HT1080 (cell line): ENCODE data around the gene ZEB1. TPM values are rescaled to one million over a fixed set of nuclear protein-coding genes. Genes with fewer than 3 reads are reported as not detected.

Source experiments
- DNase-seq: peaks from one replicate; pipeline ENCODE4 v3.0.0-alpha.2; 2015; ENCODE audit warnings: low read depth
- polyA plus RNA-seq, 2 experiments: library from polyadenylated mRNA; depleted of rRNA; stranded (reverse); fragments of >200 nt; gene quantifications; 2 replicates each; pipeline ENCODE4 v1.2.3, GENCODE V29; 2015
- total RNA-seq: library from RNA; depleted of rRNA; stranded (reverse); fragments of >200 nt; shearing (Covaris generic); gene quantifications from 2 replicates; pipeline ENCODE4 v1.2.3, GENCODE V29; 2014; rRNA removed

The ZEB1 gene
- 22.9 and 35.2 TPM in 2 replicates for total RNA-seq
- polyA plus RNA-seq (2015; cell fraction: cytosol; rRNA removed): 18.4 and 24.7 TPM in 2 replicates
- polyA plus RNA-seq (2015; cell fraction: nucleus; rRNA removed): 31.9 and 32.0 TPM in 2 replicates

- DNase-seq: peak; percentile 83
These were observed at the start of gene ZEB1 for GRCh38 chr10:31318854-31319601. ZEB1 (plus strand) TSS chr10:31319216; CDS start chr10:31319235, 19 bp downstream.

GRCh38 chr10:31270954-31271353, 48.1 kb upstream of the ZEB1 start:
- no peak for DNase-seq

GRCh38 chr10:31272841-31273240, 46.2 kb upstream of the ZEB1 start:
- no peak for DNase-seq

- DNase-seq: no peak
These were observed 45.2 kb upstream of the ZEB1 start for GRCh38 chr10:31273789-31274188.

- DNase-seq: no peak
These were observed 44.7 kb upstream of the ZEB1 start for GRCh38 chr10:31274310-31274709.

- no peak for DNase-seq
These were observed 40.6 kb upstream of the ZEB1 start for GRCh38 chr10:31278279-31278941.

GRCh38 chr10:31280972-31281371, 38.0 kb upstream of the ZEB1 start:
- no peak for DNase-seq

- DNase-seq: no peak
These were observed 31.0 kb upstream of the ZEB1 start for GRCh38 chr10:31288001-31288400.

- no peak for DNase-seq
These were observed 30.1 kb upstream of the ZEB1 start for GRCh38 chr10:31288962-31289361.

- DNase-seq: no peak
These were observed 28.6 kb upstream of the ZEB1 start for GRCh38 chr10:31290386-31290785.

- DNase-seq: no peak
These were observed 27.9 kb upstream of the ZEB1 start for GRCh38 chr10:31291123-31291522.

GRCh38 chr10:31294558-31294957, 24.5 kb upstream of the ZEB1 start:
- DNase-seq: no peak

- DNase-seq: no peak
These were observed 22.3 kb upstream of the ZEB1 start for GRCh38 chr10:31296754-31297153.

GRCh38 chr10:31299119-31299518, 19.9 kb upstream of the ZEB1 start:
- no peak for DNase-seq

- DNase-seq: no peak
These were observed 15.8 kb upstream of the ZEB1 start for GRCh38 chr10:31303212-31303611.

- no peak for DNase-seq
These were observed 14.6 kb upstream of the ZEB1 start for GRCh38 chr10:31304291-31304970.

GRCh38 chr10:31313396-31313795, 5.6 kb upstream of the ZEB1 start:
- no peak for DNase-seq

GRCh38 chr10:31314256-31315150, 4.5 kb upstream of the ZEB1 start:
- no peak for DNase-seq

- DNase-seq: peak; percentile 87
These were observed 3.6 kb upstream of the ZEB1 start for GRCh38 chr10:31315453-31315852.

- no peak for DNase-seq
These were observed 1.8 kb upstream of the ZEB1 start for GRCh38 chr10:31317171-31317570.
